Right lobe of liver (tissue), 6 donors: ENCODE measurements around the gene ARF3. TPM values are rescaled to one million over a fixed set of nuclear protein-coding genes. Genes with fewer than 3 reads are reported as not detected.

Experiments used
- ATAC-seq, 4 donors: fragments of 200-7000 bp; cut with Tn5 transposase; one replicate each; pipeline ENCODE4 v1.9.1; 2020; ENCODE audit warnings: mild to moderate bottlenecking in 4 of 4, moderate library complexity in 4 of 4
- DNase-seq, 3 donors: peaks; one replicate each; pipeline ENCODE4 v3.0.0-alpha.2; 2020
- H3K27ac ChIP-seq, 3 donors: fragments of 200-600 bp; one replicate each; pipeline ENCODE4 v1.8.0; 2022
- H3K27me3 ChIP-seq, 2 donors: fragments of 200-600 bp; one replicate each; pipeline ENCODE4 v1.8.0; 2022
- H3K36me3 ChIP-seq, 4 donors: fragments of 200-600 bp; sonication (generic) in 1 of 4; one replicate each; pipeline versions ENCODE4 v1.5.1 to v1.8.0; 2017 to 2022; ENCODE audit warnings: control low read depth in 1 of 4
- H3K4me1 ChIP-seq, 4 donors: fragments of 200-600 bp; sonication (generic) in 1 of 4; one replicate each; pipeline versions ENCODE4 v1.5.1 to v1.8.0; 2017 to 2022; ENCODE audit warnings: control low read depth in 1 of 4
- H3K4me3 ChIP-seq, 3 donors: fragments of 200-600 bp; one replicate each; pipeline ENCODE4 v1.8.0; 2022
- H3K9me3 ChIP-seq, 4 donors: fragments of 200-600 bp; sonication (generic) in 1 of 4; one replicate each; pipeline versions ENCODE4 v1.5.1 to v1.8.0; 2017 to 2022; ENCODE audit warnings: control low read depth in 1 of 4
- CTCF ChIP-seq, 4 donors: fragments of 200-600 bp in 3 of 4; fragments of 450-650 bp in 1 of 4; IDR thresholded peaks; one replicate each; pipeline versions ENCODE4 v1.5.1 to v1.8.0; 2016 to 2022; ENCODE audit warnings: antibody characterized with exemption in 4 of 4, mild to moderate bottlenecking in 2 of 4
- POLR2A ChIP-seq: fragments of 450-650 bp; IDR thresholded peaks from one replicate; pipeline ENCODE4 v1.6.1; 2017; ENCODE audit warnings: antibody characterized with exemption, mild to moderate bottlenecking
- WGBS: methylation state at CpG from one replicate; pipeline ENCODE4 v1.1.6; 2018; ENCODE audit warnings: low coverage, low lambda C conversion rate; ENCODE audit not compliant: insufficient coverage; ENCODE audit errors: missing lambda C conversion rate; 5-methylcytosine and 5-hydroxymethylcytosine counted together
- intact Hi-C, 2 donors: fragments of 100-400 bp; cut with DNase I; formaldehyde crosslinking; loops; one replicate each; pipeline versions ENCODE4 v1.11.2 to v1.14.1; 2022
- total RNA-seq, 6 experiments: library from RNA; depleted of rRNA in 2 of 6; stranded (reverse); fragments of >200 nt in 2 of 6; fragmentation: NEBNext Ultra II Directional in 3 of 6; extraction: Animal tissue kit (Norgen Biotek cat#: 25700) in 3 of 6; gene quantifications; one replicate each; pipeline versions ENCODE4 v1.1.0 to v1.2.4, GENCODE V29; 2016 to 2023
- donor health status: DM: no; HTN: yes; CAD: no.
- donor health status: DM: no; HTN: no; CAD: no.
- donor health status: DM: no; HTN: no; CAD: no.
- donor health status: DM: no; HTN: yes; CAD: no.
- donor health status: DM: no; HTN: yes; CAD: no.

The ARF3 gene
- total RNA-seq, 6 experiments from 2014 or later, result 30.9 to 50.7 (median 47.2) TPM

GRCh38 chr12:48995086-48995879 is 38.0 kb upstream of the ARF3 start:
- no peaks in the 10 kb centered on the region for H3K36me3 ChIP-seq
- peaks cover 0 to 37% (median 4%) of the 10 kb centered on the region in 4 donors for H3K4me1 ChIP-seq
- peaks cover 0 to 3% of the 10 kb centered on the region in 2 donors for H3K27me3 ChIP-seq
- ATAC-seq, result peak; percentile 85 to 89 (median 87)
- WGBS, result 11% methylated on average over 15 of the region's 32 CpGs
- H3K9me3 ChIP-seq, result no peaks in the 10 kb centered on the region
- no peak overlapping the region for H3K27ac ChIP-seq
- peak; percentile 77 to 84 (median 82) for DNase-seq
- H3K4me3 ChIP-seq, result peak overlapping the region in 1 of 3 donors; percentile 37
- TF ChIP-seq POLR2A (no peak), CTCF (IDR thresholded peaks at IDR 0.05) (peak; percentile 76 to 90 (median 84))
- intact Hi-C loops, result no loop called here

GRCh38 chr12:48994224-48995085 is 37.2 kb upstream of the ARF3 start:
- Histone ChIP-seq H3K4me1 (peaks cover 0 to 30% (median 4%) of the 10 kb centered on the region in 4 donors), H3K27ac (no peak overlapping the region), H3K36me3 (no peaks in the 10 kb centered on the region), H3K9me3 (no peaks in the 10 kb centered on the region), H3K4me3 (no peak overlapping the region), H3K27me3 (peaks cover 0 to 3% of the 10 kb centered on the region in 2 donors)
- no peak for ATAC-seq
- intact Hi-C loops, result no loop called here
- WGBS, result 5% methylated on average over 7 of the region's 32 CpGs
- no peak for DNase-seq
- TF ChIP-seq CTCF (IDR thresholded peaks at IDR 0.05), result no peak
- no peak for TF ChIP-seq POLR2A

DNA sequence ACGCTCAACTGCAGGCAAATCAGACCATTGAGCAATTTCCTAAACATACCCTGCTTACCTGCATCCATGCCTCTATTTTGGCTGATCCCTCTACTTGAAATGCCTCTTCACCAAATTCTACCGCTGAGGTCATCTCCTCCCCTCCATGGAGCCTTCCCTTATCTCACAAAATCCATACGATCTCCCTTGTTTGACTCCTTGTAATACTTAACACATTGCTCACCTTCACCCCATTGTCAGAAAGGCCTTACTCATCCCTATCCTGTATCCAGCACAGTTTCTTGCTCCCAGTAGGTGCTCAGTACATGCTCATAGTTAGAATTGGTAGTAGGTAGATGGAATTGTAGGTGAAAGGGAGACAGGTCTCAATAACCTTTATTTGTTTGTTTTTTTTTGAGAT is 36.5 kb upstream of the ARF3 start:
- peaks cover 0 to 27% (median 4%) of the 10 kb centered on the region in 4 donors for H3K4me1 ChIP-seq
- H3K27ac ChIP-seq, result no peak overlapping the region
- WGBS, result 74% methylated on average over 3 of the region's 3 CpGs
- intact Hi-C loops, result no loop called here
- TF ChIP-seq CTCF (IDR thresholded peaks at IDR 0.05), result no peak
- no peaks in the 10 kb centered on the region for H3K9me3 ChIP-seq
- no peak for DNase-seq
- H3K4me3 ChIP-seq, result no peak overlapping the region
- H3K36me3 ChIP-seq, result no peaks in the 10 kb centered on the region
- peaks cover 0 to 3% of the 10 kb centered on the region in 2 donors for H3K27me3 ChIP-seq
- ATAC-seq, result no peak

DNA sequence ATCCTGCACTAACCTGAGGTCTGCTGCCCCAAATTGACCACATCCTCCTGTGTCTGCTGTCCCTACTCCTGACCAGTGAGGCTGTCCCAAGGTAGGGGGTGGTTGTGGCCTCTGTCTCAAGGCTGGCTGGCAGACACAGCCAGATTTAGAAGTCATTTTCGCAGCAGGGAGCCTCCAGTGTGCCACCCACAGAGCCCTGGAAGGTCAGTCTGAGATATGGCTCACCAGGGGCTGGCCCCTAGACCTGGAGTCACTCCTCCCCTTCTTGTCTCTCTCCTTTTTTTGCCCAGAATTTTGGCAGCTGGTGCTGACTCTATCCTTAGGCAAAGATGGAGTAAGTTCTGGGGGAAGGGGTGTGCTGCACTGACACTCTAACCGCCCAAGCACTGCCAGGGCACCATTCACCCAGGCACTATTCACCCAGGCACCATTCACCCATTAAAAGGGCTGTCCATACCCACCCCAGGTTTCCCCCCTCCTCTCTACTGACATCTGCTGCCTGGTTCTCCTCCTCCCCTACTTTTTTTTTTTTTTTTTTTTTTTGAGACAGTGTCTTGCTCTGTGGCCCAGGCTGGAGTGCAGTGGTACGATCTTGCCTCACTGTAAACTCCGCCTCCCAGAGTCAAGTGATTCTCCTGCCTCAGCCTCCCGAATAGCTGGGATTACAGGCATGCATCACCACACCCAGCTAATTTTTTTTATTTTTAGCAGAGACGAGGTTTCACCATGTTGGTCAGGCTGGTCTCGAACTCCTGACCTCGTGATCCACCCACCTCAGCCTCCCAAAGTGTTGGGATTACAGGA is 34.2 kb upstream of the ARF3 start:
- no peaks in the 10 kb centered on the region for H3K36me3 ChIP-seq

More for the DNA sequence above, 34.2 kb upstream of the ARF3 start:
- Histone ChIP-seq H3K9me3 (no peaks in the 10 kb centered on the region), H3K4me3 (no peak overlapping the region), H3K4me1 (peaks cover 0 to 10% (median 0%) of the 10 kb centered on the region in 4 donors), H3K27me3 (peaks cover 0 to 3% of the 10 kb centered on the region in 2 donors), H3K27ac (no peak overlapping the region)
- ATAC-seq (no peak), DNase-seq (no peak)
- no peak for TF ChIP-seq POLR2A
- TF ChIP-seq CTCF (IDR thresholded peaks at IDR 0.05), result no peak
- 39% methylated on average over 5 of the region's 8 CpGs for WGBS
- intact Hi-C loops, result no loop called here
